ENCODE data around the gene GSE1.

DNA sequence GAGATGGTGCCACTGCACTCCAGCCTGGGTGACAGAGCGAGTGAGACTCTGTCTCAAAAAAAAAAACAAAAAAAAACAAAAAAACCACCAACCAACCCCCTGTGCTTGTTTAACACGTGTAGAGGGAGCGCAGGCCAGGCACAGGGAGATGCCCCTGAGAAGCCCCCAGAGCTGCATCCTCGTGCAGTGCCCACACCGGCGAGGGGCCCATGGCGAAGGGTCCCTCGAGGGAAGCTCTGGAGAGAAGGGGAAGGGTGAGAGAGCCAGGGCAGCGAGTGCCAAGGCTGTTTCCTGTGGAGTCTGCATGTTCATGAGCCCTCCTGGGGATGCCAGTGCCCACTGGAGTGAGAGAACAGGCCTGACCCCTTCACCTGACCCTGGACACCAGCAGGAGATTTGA is 47.8 kb upstream of the GSE1 start:
- TF ChIP-seq POLR2A (IDR thresholded peaks at IDR 0.05) = no peak
- TF ChIP-seq, protein P1, sequence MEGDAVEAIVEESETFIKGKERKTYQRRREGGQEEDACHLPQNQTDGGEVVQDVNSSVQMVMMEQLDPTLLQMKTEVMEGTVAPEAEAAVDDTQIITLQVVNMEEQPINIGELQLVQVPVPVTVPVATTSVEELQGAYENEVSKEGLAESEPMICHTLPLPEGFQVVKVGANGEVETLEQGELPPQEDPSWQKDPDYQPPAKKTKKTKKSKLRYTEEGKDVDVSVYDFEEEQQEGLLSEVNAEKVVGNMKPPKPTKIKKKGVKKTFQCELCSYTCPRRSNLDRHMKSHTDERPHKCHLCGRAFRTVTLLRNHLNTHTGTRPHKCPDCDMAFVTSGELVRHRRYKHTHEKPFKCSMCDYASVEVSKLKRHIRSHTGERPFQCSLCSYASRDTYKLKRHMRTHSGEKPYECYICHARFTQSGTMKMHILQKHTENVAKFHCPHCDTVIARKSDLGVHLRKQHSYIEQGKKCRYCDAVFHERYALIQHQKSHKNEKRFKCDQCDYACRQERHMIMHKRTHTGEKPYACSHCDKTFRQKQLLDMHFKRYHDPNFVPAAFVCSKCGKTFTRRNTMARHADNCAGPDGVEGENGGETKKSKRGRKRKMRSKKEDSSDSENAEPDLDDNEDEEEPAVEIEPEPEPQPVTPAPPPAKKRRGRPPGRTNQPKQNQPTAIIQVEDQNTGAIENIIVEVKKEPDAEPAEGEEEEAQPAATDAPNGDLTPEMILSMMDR (IDR thresholded peaks at IDR 0.05) = no peak
